K562 (cell line): ENCODE results near the gene LEPROT. TPM values are rescaled to one million over a fixed set of nuclear protein-coding genes. Genes with fewer than 3 reads are reported as not detected.

Experiments used
- LARP7 ChIP-seq: fragments of 450-650 bp; IDR thresholded peaks from 2 replicates; pipeline ENCODE4 v1.6.1; 2016
- MAZ ChIP-seq, 2 experiments: fragments of 450-650 bp in 1 of 2; sonication (generic) in 1 of 2; formaldehyde crosslinking; IDR thresholded peaks in 1 of 2; conservative IDR thresholded peaks in 1 of 2; 2 replicates each; pipeline versions ENCODE4 v1.4.0 to v1.5.0; 2020; ENCODE audit warnings: mild to moderate bottlenecking in 1 of 2, missing genetic modification reagents in 1 of 2
- MITF ChIP-seq: IDR thresholded peaks from 2 replicates; pipeline ENCODE4 v1.6.1; 2014; ENCODE audit warnings: antibody characterized with exemption
- STAT6 ChIP-seq: sonication (generic); formaldehyde crosslinking; IDR thresholded peaks from 2 replicates; pipeline ENCODE4 v1.8.1; 2023; ENCODE audit warnings: mild to moderate bottlenecking, missing genetic modification reagents
- TFAP4 ChIP-seq: sonication (generic); formaldehyde crosslinking; IDR thresholded peaks from 2 replicates; pipeline ENCODE4 v1.8.0; 2022; ENCODE audit warnings: missing genetic modification reagents, mild to moderate bottlenecking, moderate library complexity, borderline replicate concordance
- TRIM25 ChIP-seq: fragments of 450-650 bp; IDR thresholded peaks from 2 replicates; pipeline ENCODE4 v1.7.0; 2016; ENCODE audit warnings: borderline replicate concordance
- ZBTB5 ChIP-seq: fragments of 450-650 bp; IDR thresholded peaks from 2 replicates; pipeline ENCODE4 v1.6.1; 2017; ENCODE audit warnings: antibody characterized with exemption
- ZBTB9 ChIP-seq: fragments of 450-650 bp; formaldehyde crosslinking; IDR thresholded peaks from 2 replicates; pipeline ENCODE4 v1.4.0; 2020; ENCODE audit warnings: mild to moderate bottlenecking, moderate library complexity
- ZKSCAN3 ChIP-seq: fragments of 250-450 bp; sonication (Bioruptor Pico); IDR thresholded peaks from 2 replicates; pipeline ENCODE4 v1.4.0; 2020
- ZNF609 ChIP-seq: sonication (generic); formaldehyde crosslinking; IDR thresholded peaks from 2 replicates; pipeline ENCODE4 v1.8.1; 2023; ENCODE audit warnings: missing genetic modification reagents, mild to moderate bottlenecking, borderline replicate concordance
- polyA plus RNA-seq, 8 experiments: library from polyadenylated mRNA; depleted of rRNA in 4 of 8; stranded (reverse) in 5 of 8; unstranded in 3 of 8; fragments of >200 nt; fragmentation: Nextera tagmentation in 2 of 8; fragmentation: Illumina TruSeq in 1 of 8; extraction: Ambion mirVana in 2 of 8; extraction: Trizol in 1 of 8; gene quantifications; 2 replicates each; pipeline versions ENCODE4 v1.2.1 to v1.2.3, GENCODE V29; 2011 to 2014; ENCODE audit warnings: inconsistent platforms in 1 of 8, missing spikeins in 1 of 8
- total RNA-seq, 7 experiments: library from RNA; depleted of rRNA in 6 of 7; stranded (reverse); fragments of >200 nt in 6 of 7; fragmentation: Illumina TruSeq in 2 of 7; extraction: Trizol in 2 of 7; gene quantifications; 2 replicates each; pipeline versions ENCODE4 v1.2.1 to v1.2.3, GENCODE V29; 2011 to 2021; ENCODE audit warnings: low replicate concordance in 1 of 7

LEPROT gene
- total and polyA plus RNA-seq, 9 of the 15 experiments (the other 6 are each of a cell fraction or from before 2014, with no cell fraction given), result 28.1 to 97.5 (median 45.8) TPM

GRCh38 chr1:65479554-65480204 lies 59.2 kb downstream of the LEPROT start (continued):
- TF ChIP-seq MITF (no peak), TFAP4 (CRISPR knock-in tag) (no peak), MAZ (CRISPR knock-in tag; conservative IDR thresholded peaks at IDR 0.05 in 1 of 2, IDR thresholded peaks at IDR 0.05 in 1 of 2) (no peak), LARP7 (no peak; the same call in 1 of the 2 replicates), ZBTB9 (no peak), ZKSCAN3 (no peak), STAT6 (no peak), ZNF609 (CRISPR knock-in tag) (no peak), ZBTB5 (no peak), TRIM25 (no peak)
